Measurements from ENCODE around the gene CLK2. TPM values are rescaled to one million over a fixed set of nuclear protein-coding genes. Genes with fewer than 3 reads are reported as not detected.
"Not testable (repeated sequence)": the region's sequence is repeated elsewhere in the genome, so short reads cannot be mapped to it uniquely, and the experiment has no call there.

The CLK2 gene
- total and polyA plus RNA-seq, 2 of the 8 experiments (the other 6 are each of a cell fraction or from before 2014, with no cell fraction given) = 62.2 to 76.0 TPM

GRCh38 chr1:155232001-155232978, 41.0 kb downstream of the CLK2 start:
- H3K23ac ChIP-seq (ENCODE audit: insufficient read length); H3K36me3 ChIP-seq (ENCODE audit: control insufficient read depth in 2 of 4, insufficient read depth in 4 of 4, low read length in 3 of 4); H3K9me3 ChIP-seq (ENCODE audit: insufficient read depth in 2 of 2, low read depth in 1 of 2, low read length in 1 of 2); H2AFZ ChIP-seq (ENCODE audit: low read length); H2BK5ac ChIP-seq (ENCODE audit: low read depth, low read length); H2BK20ac ChIP-seq (ENCODE audit: low read length); H3K18ac ChIP-seq (ENCODE audit: extremely low read depth, low read length); H3K27me3 ChIP-seq (replicated peaks in 1 of 4; ENCODE audit: control insufficient read depth in 3 of 4, extremely low read depth in 1 of 4, insufficient read depth in 3 of 4, low read length in 3 of 4); H4K8ac ChIP-seq (ENCODE audit: extremely low read depth, insufficient read depth, low read length); FAIRE-seq; DNase-seq (ENCODE audit: low read depth in 1 of 2, low spot score in 2 of 2); H2BK15ac ChIP-seq (ENCODE audit: low read length); H2BK12ac ChIP-seq (ENCODE audit: low read depth, low read length); H3K14ac ChIP-seq (ENCODE audit: insufficient read length); H3K56ac ChIP-seq (replicated peaks; ENCODE audit: insufficient read length, low read depth, low read length); H3K79me2 ChIP-seq (ENCODE audit: control insufficient read depth in 1 of 2, insufficient read depth in 2 of 2, low read length in 2 of 2); H2BK120ac ChIP-seq (replicated peaks; ENCODE audit: low read depth, low read length); H3K9ac ChIP-seq (replicated peaks in 1 of 4; ENCODE audit: extremely low read depth in 1 of 4, low read depth in 3 of 4, low read length in 3 of 4); H3K4me3 ChIP-seq (ENCODE audit: extremely low read depth in 1 of 4, insufficient read depth in 2 of 4, low read depth in 3 of 4, low read length in 4 of 4); H2AK5ac ChIP-seq (ENCODE audit: low read depth, low read length); H3K27ac ChIP-seq (ENCODE audit: low read depth, low read length); H4K91ac ChIP-seq (replicated peaks; ENCODE audit: insufficient read length, low read length); H3K4ac ChIP-seq (replicated peaks; ENCODE audit: insufficient read length, low read depth, low read length); H4K20me1 ChIP-seq (replicated peaks in 1 of 2; ENCODE audit: control insufficient read depth in 1 of 2, insufficient read depth in 2 of 2, low read length in 2 of 2); H3K4me2 ChIP-seq (ENCODE audit: insufficient read depth in 1 of 2, low read depth in 2 of 2, low read length in 2 of 2); H3K79me1 ChIP-seq (ENCODE audit: low read depth, low read length); H3K4me1 ChIP-seq (replicated peaks in 1 of 4; ENCODE audit: control insufficient read depth in 3 of 4, insufficient read depth in 4 of 4, low read length in 3 of 4); H3K23me2 ChIP-seq (ENCODE audit: low read depth, low read length); H4K5ac ChIP-seq (ENCODE audit: insufficient read length, low read depth, low read length): not testable (repeated sequence)
- 85% methylated on average over 11 of the region's 13 CpGs; no CpG with 5 or more reads in 1 of the 2 experiments for WGBS, 2 experiments (ENCODE audit: extremely low coverage in 1 of 2, insufficient coverage in 1 of 2, insufficient read length in 1 of 2, insufficient replicate concordance in 2 of 2, low coverage in 1 of 2, low lambda C conversion rate in 2 of 2, missing lambda C conversion rate in 1 of 2)
- ChIA-PET CTCF (ENCODE audit: partially characterized antibody) (interaction anchor here (1.9 kb wide), 1 partner anchor 17 kb away, joined by 7 read pairs; no protein-coding TSS in a partner anchor), POLR2A (ENCODE audit: partially characterized antibody) (interaction anchor here (1.1 to 1.2 kb wide), 3 partner anchors 10 to 25 kb away, joined by 3 to 4 read pairs (median 3); partner anchors contain the start of gene MTX1)

All from H1 (cell line).